GM21447 (cell line): ENCODE measurements around the gene PSD2.

ENCODE experiments used
- ATAC-seq: cut with Tn5 transposase; IDR thresholded peaks from one replicate; pipeline ENCODE4 v1.9.1; 2021; ENCODE audit not compliant: unreplicated experiment

PSD2 gene

DNA sequence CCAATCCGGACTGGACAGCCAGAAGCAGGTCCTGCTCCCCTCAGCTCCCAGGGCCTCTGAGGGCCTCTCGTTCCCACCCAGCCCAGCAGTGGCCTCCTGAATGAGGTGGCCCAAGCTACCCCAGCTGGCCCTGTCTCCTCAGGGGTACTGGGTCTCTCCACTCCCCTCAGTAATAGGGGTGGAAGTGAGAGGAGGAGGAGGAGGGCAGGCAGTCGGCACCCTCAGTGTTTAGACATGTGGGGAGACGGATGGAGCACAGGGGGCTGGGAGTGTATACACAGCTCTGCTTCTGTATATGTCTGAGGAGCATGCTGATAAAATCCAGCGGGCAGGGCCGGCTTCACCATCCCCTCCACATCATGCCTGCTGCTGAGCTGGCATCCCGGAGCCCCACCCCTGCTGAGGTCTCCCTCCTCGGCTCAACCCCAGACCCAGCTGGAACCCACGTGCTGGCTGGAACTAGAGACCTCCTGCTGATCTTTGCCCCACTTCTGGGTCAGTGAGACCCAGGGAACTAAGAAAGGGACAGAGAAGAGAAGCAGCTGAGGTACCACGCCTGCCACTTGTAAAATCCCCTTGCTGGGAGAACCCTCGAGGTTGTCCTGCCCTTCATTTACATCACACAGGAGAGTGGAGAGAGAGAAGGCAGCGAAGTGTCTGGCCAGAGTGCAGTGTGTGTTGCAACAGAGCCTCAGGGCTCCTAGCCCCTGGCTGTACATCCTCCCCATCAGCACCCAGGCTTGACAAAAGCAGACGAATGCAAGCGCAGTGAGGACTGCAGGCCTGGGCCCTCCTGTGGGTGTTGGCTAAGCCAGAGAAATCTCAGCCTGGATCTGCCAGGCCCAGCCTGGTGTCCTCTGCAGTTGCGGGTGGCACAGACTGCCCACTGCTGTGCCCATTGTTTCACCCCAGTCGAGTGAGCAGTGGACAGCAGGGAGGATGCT lies 77.5 kb downstream of the PSD2 start:
- ATAC-seq, result no peak

DNA sequence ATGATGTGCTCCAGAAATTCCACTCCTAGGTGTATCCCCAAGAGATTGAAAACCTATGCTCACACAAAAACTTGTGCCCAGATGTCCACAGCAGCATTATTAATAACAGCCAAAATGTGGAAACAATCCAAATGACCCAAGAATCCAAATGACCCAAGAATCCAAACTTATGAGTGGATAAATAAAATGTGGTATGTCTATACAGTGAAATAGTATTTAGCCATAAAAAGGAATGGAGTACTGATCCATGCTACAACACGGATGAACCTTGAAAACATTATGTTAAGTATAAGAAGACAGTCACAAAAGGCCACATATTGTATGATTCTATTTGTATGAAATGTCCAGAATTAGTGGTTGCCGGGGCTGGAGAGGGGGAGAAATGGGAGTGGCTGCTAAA lies 80.3 kb downstream of the PSD2 start:
- no peak for ATAC-seq

DNA sequence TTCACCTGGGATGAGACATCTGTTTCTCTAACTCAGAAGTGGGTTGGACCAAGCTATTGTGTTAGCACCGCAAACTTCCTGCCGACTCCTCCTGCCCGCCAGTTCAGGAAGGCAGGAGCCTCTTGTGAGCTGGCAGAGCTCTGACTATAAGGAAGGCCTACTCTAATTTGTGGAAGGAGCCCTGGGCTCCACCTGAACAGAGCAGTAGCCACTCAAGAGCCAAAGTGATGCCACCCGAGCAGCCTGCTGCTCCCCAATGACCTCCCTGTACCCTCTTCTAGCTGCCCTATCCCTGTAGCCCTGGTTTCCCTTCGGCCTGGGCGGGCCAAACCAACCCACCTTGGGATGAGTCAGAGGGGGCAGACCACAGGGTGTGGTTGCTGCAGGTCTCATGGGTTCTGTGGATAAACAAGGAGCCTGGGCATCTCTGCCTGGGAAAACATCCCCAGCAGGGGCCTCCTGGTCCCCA lies 81.6 kb downstream of the PSD2 start:
- no peak for ATAC-seq

DNA sequence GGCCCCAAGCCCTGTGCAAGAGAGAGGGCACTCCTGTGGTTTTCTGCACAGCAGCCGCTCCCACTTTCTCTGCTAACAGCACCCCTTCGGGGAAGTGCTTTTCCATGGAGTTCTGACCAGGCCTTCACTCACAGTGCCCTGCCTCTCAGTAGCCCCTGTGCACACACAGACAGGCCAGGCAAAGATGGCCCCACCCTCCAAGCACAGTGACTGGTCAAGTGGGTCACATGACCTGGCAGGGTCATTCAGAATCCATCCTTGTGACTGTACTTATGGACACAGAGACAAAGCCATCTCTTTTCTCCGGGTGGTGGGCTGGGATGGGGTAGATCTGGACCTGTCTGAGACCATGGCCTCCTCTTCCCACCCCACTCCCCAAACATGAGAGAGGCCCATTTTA lies 82.5 kb downstream of the PSD2 start:
- ATAC-seq, result no peak

GRCh38 chr5:139880416-139881142 lies 85.0 kb downstream of the PSD2 start:
- ATAC-seq, result no peak

- no peak for ATAC-seq
Measured at GRCh38 chr5:139881143-139881733, 85.6 kb downstream of the PSD2 start.

GRCh38 chr5:139882316-139882715 lies 86.7 kb downstream of the PSD2 start:
- ATAC-seq, result no peak

- no peak for ATAC-seq
Measured at GRCh38 chr5:139882961-139883539, 87.4 kb downstream of the PSD2 start.

DNA sequence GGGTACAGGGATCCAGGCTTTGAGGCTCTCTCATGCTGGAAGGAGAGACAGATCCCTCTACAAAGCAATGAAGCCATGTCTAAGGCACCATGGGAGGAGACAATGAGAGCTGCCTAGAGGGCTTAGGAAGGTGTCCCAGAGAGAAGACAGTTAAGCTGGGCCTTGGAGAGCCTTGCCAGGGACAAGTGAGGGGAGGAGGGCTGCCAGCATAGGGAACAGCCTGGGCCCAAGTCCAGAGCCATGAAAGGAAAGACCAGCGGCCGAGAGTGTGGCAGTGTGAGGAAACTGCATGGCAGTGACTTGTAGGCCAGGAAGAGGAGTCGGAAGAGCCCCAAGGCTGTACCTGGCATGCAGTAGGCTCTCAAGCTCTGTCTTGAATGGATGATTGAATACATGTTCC lies 88.5 kb downstream of the PSD2 start:
- no peak for ATAC-seq

- ATAC-seq, result no peak
Measured at GRCh38 chr5:139884734-139885133, 89.1 kb downstream of the PSD2 start.

DNA sequence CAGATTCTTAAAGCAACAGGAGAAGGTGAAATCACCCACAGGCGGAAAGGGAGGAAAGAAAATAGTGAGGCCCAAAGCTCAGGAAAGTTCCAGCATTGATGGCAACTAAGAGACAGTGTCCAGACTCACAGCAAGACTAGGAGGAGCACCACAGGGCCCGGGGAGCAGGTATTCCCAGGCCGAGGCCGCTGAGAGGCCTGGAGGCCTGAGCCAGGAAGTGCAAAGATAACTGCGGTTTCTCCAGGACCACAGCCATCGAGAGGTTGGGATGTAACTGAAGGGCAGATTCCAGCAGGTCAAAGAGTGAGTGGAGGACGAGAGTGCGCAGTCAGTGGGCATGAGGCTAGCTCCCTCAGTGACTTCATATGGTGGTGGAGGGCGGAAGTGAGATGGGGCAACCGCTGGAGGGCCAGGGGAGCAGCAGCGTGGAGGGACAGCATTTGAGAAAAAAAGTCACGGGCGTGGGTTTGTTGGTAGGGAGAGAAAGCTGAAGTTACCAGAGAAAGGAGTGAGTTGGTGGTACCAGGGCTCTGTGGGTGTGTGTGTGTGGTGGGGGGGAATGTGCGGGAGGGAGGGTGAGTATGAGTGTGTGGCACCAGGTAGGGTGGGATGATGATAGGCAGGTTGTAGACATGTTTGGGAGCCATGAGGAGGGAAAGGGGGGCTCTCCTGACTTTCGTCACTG lies 89.7 kb downstream of the PSD2 start:
- no peak for ATAC-seq

- no peak for ATAC-seq
Measured at GRCh38 chr5:139885857-139886208, 90.2 kb downstream of the PSD2 start.

DNA sequence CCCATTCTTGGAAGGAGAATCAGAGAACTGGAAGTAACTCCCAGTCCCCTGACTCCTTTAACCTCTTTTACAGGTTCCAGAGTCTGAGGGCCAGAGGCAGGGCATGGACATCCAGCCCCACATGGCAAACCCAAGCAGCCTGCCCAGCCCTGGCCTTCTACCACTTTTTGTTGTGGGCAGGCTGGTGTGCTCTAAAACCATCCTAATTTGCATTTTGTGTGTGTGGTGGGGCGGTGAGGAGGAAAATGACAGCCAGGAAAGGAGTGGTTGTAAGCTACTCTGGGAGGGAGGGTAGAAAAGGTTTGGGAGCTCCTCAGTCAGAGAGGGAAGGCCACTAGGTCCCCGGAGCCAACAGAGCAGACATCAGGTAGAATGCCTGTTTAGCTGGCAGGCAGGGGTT lies 90.6 kb downstream of the PSD2 start:
- no peak for ATAC-seq

GRCh38 chr5:139888370-139888769 lies 92.8 kb downstream of the PSD2 start:
- ATAC-seq, result no peak

GRCh38 chr5:139889410-139889809 lies 93.8 kb downstream of the PSD2 start:
- no peak for ATAC-seq

GRCh38 chr5:139893873-139894272 lies 98.3 kb downstream of the PSD2 start:
- no peak for ATAC-seq
